HG03139 (cell line): ENCODE measurements around the gene KIF24.
"Not testable (repeated sequence)": the region's sequence is repeated elsewhere in the genome, so short reads cannot be mapped to it uniquely, and the experiment has no call there.

ENCODE experiments used
- ATAC-seq: cut with Tn5 transposase; IDR thresholded peaks from one replicate; pipeline ENCODE4 v1.9.1; 2021; ENCODE audit not compliant: unreplicated experiment

The KIF24 gene, protein sequence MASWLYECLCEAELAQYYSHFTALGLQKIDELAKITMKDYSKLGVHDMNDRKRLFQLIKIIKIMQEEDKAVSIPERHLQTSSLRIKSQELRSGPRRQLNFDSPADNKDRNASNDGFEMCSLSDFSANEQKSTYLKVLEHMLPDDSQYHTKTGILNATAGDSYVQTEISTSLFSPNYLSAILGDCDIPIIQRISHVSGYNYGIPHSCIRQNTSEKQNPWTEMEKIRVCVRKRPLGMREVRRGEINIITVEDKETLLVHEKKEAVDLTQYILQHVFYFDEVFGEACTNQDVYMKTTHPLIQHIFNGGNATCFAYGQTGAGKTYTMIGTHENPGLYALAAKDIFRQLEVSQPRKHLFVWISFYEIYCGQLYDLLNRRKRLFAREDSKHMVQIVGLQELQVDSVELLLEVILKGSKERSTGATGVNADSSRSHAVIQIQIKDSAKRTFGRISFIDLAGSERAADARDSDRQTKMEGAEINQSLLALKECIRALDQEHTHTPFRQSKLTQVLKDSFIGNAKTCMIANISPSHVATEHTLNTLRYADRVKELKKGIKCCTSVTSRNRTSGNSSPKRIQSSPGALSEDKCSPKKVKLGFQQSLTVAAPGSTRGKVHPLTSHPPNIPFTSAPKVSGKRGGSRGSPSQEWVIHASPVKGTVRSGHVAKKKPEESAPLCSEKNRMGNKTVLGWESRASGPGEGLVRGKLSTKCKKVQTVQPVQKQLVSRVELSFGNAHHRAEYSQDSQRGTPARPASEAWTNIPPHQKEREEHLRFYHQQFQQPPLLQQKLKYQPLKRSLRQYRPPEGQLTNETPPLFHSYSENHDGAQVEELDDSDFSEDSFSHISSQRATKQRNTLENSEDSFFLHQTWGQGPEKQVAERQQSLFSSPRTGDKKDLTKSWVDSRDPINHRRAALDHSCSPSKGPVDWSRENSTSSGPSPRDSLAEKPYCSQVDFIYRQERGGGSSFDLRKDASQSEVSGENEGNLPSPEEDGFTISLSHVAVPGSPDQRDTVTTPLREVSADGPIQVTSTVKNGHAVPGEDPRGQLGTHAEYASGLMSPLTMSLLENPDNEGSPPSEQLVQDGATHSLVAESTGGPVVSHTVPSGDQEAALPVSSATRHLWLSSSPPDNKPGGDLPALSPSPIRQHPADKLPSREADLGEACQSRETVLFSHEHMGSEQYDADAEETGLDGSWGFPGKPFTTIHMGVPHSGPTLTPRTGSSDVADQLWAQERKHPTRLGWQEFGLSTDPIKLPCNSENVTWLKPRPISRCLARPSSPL (N-terminal part only)

DNA sequence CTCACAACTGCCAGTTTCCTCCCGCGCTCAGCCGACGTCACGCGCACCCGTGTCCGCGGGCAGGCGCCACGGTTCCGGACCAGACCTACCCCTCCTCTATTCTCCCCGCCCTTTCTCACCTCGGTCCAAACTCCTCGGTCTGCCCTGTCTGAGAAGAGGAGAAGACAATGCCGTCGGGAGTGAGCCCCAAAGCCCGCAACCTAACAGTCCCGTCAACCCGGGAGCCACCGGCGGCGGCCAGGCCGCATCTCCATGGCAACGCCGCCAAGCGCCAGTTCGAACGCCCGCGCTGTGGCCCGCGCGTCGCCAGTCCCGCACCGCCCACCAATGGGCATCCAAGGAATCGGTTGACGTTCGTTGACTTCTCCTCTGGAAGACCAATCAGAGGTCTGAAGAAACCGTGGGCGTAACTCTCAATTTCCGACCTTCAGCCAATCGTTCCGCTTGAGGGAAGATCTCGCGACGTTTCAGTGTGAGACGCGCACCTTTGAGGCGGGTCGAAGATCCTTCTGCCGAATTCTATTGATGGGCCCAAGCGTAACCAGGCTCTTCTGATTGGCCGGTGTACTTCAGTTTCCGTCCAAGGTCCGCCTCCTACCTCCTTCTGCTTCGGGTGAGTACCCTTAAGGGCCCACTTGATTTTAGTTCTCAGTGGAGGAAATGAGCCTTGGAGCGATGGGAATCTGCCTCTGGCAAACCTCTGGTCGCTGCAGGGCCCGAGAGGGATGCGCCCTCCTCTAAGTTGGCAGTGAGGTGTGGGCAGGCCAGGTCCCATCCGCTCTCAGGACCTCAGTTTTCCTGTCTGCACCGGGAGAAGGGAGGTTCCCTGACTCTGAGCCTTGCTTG lies at the start of gene KIF24, which contains the start of gene NUDT2:
TSS of gene KIF24 (minus strand) at position 282 of the 846 bp plus-strand sequence. CDS start 17,922 bp downstream, outside the sequence.
TSS of gene NUDT2 (plus strand) at position 583 of the 846 bp plus-strand sequence. CDS start 9,471 bp downstream, outside the sequence.
- peak; percentile 93 for ATAC-seq

DNA sequence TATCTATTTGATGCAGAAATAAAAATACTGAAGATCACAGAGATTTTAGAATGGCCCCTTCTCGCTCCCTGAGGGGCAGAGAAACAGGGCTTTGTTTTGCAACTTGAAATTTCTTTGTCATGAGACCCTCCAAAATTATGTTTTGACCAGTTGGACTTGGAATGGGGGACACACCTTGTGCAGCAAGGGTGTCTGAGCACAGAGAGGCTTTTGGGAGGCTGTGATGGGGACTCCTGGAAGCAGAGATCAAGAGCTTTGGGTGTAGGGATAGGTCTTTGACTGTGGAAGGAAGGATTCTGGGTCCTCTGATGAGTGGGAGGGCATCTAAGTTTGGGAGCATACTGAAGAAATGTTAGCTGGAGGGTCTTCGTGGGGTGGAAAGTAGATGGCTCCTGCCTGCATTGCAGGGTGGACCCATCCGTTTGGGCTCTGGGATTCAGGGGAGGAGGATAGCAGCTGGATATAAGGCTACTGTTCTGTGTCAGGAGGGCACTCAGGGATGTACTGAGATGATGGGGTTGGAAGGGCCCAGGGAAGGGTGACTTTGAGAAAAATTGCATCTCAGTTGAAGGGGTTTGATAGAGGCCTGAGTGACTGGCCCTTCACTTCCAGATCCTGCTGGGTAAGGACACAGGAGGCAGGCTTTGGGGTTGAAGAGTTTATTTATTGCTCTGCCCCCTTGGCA lies 49.5 kb upstream of the KIF24 start:
- no peak for ATAC-seq

GRCh38 chr9:34377404-34377746 lies 48.3 kb upstream of the KIF24 start:
- no peak for ATAC-seq

GRCh38 chr9:34376596-34377403 lies 47.7 kb upstream of the KIF24 start, which contains the start of gene MYORG:
Gene MYORG, minus strand, starts transcription at chr9:34376898. Its CDS starts 3,955 bp downstream, at chr9:34372943.
- ATAC-seq = peak; percentile 73

GRCh38 chr9:34375901-34376595 lies 47.0 kb upstream of the KIF24 start:
- no peak for ATAC-seq

DNA sequence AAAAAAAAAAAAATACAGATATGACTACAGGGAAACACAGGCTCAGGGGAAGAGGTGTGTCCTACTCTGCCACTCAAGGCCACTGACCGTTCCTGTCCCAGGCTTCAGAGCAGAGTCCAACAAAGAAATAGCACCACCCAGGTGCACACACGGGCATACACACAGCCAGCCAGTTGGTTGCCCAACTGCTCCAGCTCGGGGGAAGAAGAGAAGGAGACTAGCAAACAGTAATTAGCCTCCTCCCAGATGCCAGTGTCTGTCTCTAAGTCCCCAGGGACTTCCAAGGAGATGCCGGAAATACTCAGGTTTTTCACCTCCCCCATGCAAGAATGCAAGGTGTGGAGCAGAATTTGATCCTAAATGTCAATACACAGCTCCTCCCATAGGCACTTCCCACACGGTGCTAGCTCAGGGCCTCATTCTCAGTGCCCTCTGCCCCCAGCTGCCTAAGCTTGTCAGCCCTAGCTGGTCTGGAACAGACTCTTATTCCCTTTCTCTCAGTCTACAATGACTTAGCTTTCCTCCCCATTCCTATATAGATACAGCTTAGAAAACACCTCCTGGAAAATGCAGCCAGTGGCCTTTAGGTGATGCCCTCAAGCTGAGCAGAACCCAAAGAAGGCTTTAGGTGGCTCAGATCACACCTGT lies 46.0 kb upstream of the KIF24 start:
- no peak for ATAC-seq

GRCh38 chr9:34374339-34374738 lies 45.3 kb upstream of the KIF24 start:
- ATAC-seq = no peak

GRCh38 chr9:34373749-34374148 lies 44.7 kb upstream of the KIF24 start:
- no peak for ATAC-seq

GRCh38 chr9:34372467-34373011 lies 43.5 kb upstream of the KIF24 start:
- no peak for ATAC-seq

- no peak for ATAC-seq
These were observed 42.9 kb upstream of the KIF24 start for GRCh38 chr9:34371886-34372466.

- ATAC-seq = no peak
These were observed 42.2 kb upstream of the KIF24 start for GRCh38 chr9:34370970-34371880.

DNA sequence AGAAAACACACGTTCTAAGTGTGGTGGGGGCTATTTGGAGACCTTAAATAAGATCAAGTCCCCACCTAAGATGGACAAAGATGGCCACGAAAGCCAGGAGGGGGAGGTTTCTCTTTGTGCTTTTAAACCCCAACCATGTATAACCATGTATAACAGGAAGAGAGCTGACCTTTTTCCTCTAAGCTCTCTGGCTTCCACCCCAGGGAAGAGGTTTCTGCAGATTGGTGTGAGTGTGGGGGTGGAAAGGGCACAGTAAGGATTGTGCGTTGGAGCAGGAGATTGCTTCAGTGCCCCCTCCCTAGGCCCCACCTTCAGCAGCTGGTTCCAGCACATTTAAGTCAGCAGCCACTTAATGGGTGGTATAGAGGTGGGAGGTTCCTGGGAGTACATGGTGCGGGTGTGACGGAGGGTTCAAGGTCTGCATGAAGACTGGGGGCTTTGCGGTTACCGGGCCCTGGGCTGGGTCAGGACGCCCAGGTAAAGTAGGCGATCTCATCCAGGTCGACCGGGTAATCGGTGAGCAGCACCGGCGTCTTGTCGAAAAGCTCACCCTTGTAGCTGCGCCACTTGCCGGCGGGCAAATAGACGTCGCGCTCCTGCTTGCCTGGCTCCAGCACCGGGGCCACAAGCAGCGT lies 41.4 kb upstream of the KIF24 start:
- ATAC-seq = no peak

DNA sequence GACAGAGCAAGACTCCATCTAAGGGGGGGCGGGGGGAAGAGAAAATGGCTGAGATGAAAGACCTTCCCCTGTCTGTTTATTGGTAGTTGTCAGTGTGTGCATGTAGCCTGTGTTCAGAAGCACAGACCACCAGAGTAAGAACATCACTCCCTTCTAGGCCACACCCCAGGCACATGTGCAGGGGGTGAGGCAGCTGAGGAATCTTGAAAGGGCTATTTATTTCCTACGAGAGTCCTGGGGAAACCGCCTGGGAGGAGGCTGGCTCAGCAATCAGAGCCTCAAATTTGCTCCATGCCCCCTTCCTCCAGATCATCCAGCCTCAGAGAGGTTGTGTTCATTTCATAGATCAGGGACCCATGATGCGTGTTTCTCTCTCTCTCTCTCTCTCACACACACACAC lies 40.6 kb upstream of the KIF24 start:
- ATAC-seq = no peak

- not testable (repeated sequence) for ATAC-seq
These were observed 39.7 kb upstream of the KIF24 start for GRCh38 chr9:34368796-34369195.

- ATAC-seq = not testable (repeated sequence)
These were observed 38.8 kb upstream of the KIF24 start for GRCh38 chr9:34367751-34368410.
